Glutamatergic neuron (in vitro differentiated cells): ENCODE measurements around the gene WDR5. TPM values are rescaled to one million over a fixed set of nuclear protein-coding genes. Genes with fewer than 3 reads are reported as not detected.
A peak's percentile ranks its signal among the peaks of the same experiment; 100 is the strongest.

Experiments used
- DNase-seq: peaks from one replicate; pipeline ENCODE4 v3.0.0; 2022
- H3K27ac Mint-ChIP-seq: one replicate; pipeline ENCODE4 v1.8.0; 2020; ENCODE audit warnings: mild to moderate bottlenecking, mixed read lengths, inconsistent platforms; ENCODE audit not compliant: unreplicated experiment
- H3K27me3 Mint-ChIP-seq: one replicate; pipeline ENCODE4 v1.8.0; 2020; ENCODE audit warnings: mild to moderate bottlenecking, moderate library complexity, mixed read lengths, inconsistent platforms; ENCODE audit not compliant: unreplicated experiment
- H3K36me3 Mint-ChIP-seq: one replicate; pipeline ENCODE4 v1.8.0; 2020; ENCODE audit warnings: mild to moderate bottlenecking, mixed read lengths, inconsistent platforms; ENCODE audit not compliant: unreplicated experiment
- H3K4me1 Mint-ChIP-seq: one replicate; pipeline ENCODE4 v1.8.0; 2020; ENCODE audit warnings: mild to moderate bottlenecking, low read depth, mixed read lengths, inconsistent platforms; ENCODE audit not compliant: unreplicated experiment
- H3K4me3 Mint-ChIP-seq: one replicate; pipeline ENCODE4 v1.8.0; 2020; ENCODE audit warnings: mild to moderate bottlenecking, mixed read lengths, inconsistent platforms; ENCODE audit not compliant: unreplicated experiment
- H3K9me3 Mint-ChIP-seq: one replicate; pipeline ENCODE4 v1.8.0; 2020; ENCODE audit warnings: mild to moderate bottlenecking, moderate library complexity, mixed read lengths, inconsistent platforms; ENCODE audit not compliant: unreplicated experiment
- CTCF ChIP-seq: fragments of 200-600 bp; sonication (generic); IDR thresholded peaks from one replicate; pipeline ENCODE4 v1.5.0; 2021; ENCODE audit not compliant: partially characterized antibody, unreplicated experiment
- total RNA-seq: library from RNA; stranded (reverse); fragmentation: NEBNext Ultra II Directional; extraction: Animal tissue kit (Norgen Biotek cat#: 25700); gene quantifications from one replicate; pipeline ENCODE4 v1.2.1, GENCODE V29; 2021; ENCODE audit not compliant: unreplicated experiment

WDR5 gene
- total RNA-seq, 1 donor from 2014 or later, result 45.9 TPM

- Mint-ChIP-seq H3K36me3 (peaks cover 5% of the 10 kb centered on the region), H3K4me3 (no peak overlapping the region), H3K4me1 (peaks cover 15% of the 10 kb centered on the region), H3K27me3 (peaks cover 7% of the 10 kb centered on the region), H3K9me3 (peaks cover 8% of the 10 kb centered on the region), H3K27ac (no peak overlapping the region)
- DNase-seq, result peak; percentile 16
- TF ChIP-seq CTCF, result no peak
These were observed 52.1 kb downstream of the WDR5 start for GRCh38 chr9:134187891-134188385.

- TF ChIP-seq CTCF, result no peak
- Mint-ChIP-seq H3K4me1 (peaks cover 15% of the 10 kb centered on the region), H3K4me3 (peak overlapping the region; percentile 69), H3K27me3 (peaks cover 7% of the 10 kb centered on the region), H3K36me3 (peaks cover 5% of the 10 kb centered on the region), H3K27ac (peak overlapping the region; percentile 60), H3K9me3 (peaks cover 8% of the 10 kb centered on the region)
- peak; percentile 62 for DNase-seq
These were observed 52.7 kb downstream of the WDR5 start for GRCh38 chr9:134188386-134189144.

GRCh38 chr9:134189145-134189469 lies 53.2 kb downstream of the WDR5 start:
- Mint-ChIP-seq H3K9me3 (peaks cover 8% of the 10 kb centered on the region), H3K27me3 (peaks cover 7% of the 10 kb centered on the region), H3K36me3 (peaks cover 5% of the 10 kb centered on the region), H3K4me1 (peaks cover 15% of the 10 kb centered on the region), H3K27ac (peak overlapping the region; percentile 60), H3K4me3 (peak overlapping the region; percentile 69)
- peak; percentile 29 for DNase-seq
- TF ChIP-seq CTCF, result no peak

DNA sequence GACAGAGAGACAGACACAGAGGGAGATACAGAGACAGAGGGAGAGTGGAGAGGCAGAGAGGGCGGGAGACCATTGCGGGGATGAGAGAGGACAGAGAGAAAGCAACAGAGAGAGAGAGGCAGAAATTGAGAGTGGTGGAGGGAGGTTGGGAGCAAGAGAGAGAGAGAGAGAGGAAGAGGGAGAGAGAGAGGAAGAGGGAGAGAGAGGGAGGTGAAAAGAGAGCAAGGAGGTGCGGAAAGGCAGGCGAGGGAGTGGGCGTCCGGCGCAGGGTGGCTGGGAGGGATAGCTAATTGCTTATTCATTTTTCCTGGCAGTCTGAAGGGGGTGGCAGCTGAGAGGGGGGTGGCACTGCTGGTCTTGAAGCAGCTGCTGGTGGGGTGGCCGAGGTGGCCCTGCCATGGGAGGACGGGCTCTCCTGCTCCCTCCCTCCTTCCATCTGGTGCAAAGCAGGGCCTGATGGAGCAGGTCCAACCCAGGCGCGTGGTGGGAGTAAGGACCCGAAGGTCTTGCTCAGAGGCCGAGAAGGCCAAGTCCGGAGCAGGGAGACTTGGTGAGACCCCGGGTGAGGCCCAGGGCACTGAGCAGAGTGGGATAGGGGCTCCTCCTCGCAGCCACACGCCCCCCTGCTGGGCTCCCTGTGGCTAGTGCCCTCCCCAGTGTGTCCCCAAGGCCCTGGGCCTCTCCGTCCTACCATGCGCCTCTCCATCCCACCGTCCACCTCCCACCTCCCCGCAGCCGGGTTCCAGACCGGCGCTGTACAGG lies 53.8 kb downstream of the WDR5 start:
- H3K27me3 Mint-ChIP-seq, result peaks cover 7% of the 10 kb centered on the region
- H3K36me3 Mint-ChIP-seq, result peaks cover 5% of the 10 kb centered on the region
- H3K4me3 Mint-ChIP-seq, result peak overlapping the region; percentile 69
- H3K9me3 Mint-ChIP-seq, result peaks cover 8% of the 10 kb centered on the region
- peaks cover 15% of the 10 kb centered on the region for H3K4me1 Mint-ChIP-seq
- TF ChIP-seq CTCF, result no peak
- peak overlapping the region; percentile 60 for H3K27ac Mint-ChIP-seq
- peak; percentile 36 for DNase-seq
